WTC11 (cell line): Measurements from ENCODE around the gene SEC16B. TPM values are rescaled to one million over a fixed set of nuclear protein-coding genes. Genes with fewer than 3 reads are reported as not detected.

Experiments
- ATAC-seq: fragments of 200-7000 bp; cut with Tn5 transposase; 2 replicates; pipeline ENCODE4 v1.10.0; 2021; ENCODE audit warnings: mild to moderate bottlenecking, moderate library complexity
- CTCF ChIA-PET: fragments of 300-600 bp; sonication (Branson Sonifier 250); formaldehyde crosslinking; loops from one replicate; lab custom pipeline; 2021; ENCODE audit warnings: antibody characterized with exemption; lab: Charles Lee
- POLR2A ChIA-PET: fragments of 350-600 bp; sonication (Branson Sonifier 250); formaldehyde crosslinking; loops from one replicate; lab custom pipeline; 2021; ENCODE audit warnings: antibody characterized with exemption; lab: Charles Lee
- DNase-seq: peaks from one replicate; pipeline ENCODE4 v3.0.0; 2021; ENCODE audit warnings: low spot score
- H3K27ac Mint-ChIP-seq: 2 replicates; pipeline ENCODE4 v1.8.0; 2021; ENCODE audit warnings: mixed read lengths
- H3K27me3 Mint-ChIP-seq: 2 replicates; pipeline ENCODE4 v1.8.0; 2021; ENCODE audit warnings: low read depth, mild to moderate bottlenecking, moderate library complexity, mixed read lengths
- H3K36me3 Mint-ChIP-seq: 2 replicates; pipeline ENCODE4 v1.8.0; 2021; ENCODE audit warnings: mixed read lengths
- H3K4me1 Mint-ChIP-seq: 2 replicates; pipeline ENCODE4 v1.8.0; 2022; ENCODE audit warnings: mixed read lengths
- H3K4me3 Mint-ChIP-seq: 2 replicates; pipeline ENCODE4 v1.8.0; 2021; ENCODE audit warnings: mild to moderate bottlenecking, moderate library complexity, mixed read lengths
- H3K9me3 Mint-ChIP-seq: 2 replicates; pipeline ENCODE4 v1.8.0; 2021; ENCODE audit warnings: mixed read lengths
- AR ChIP-seq: fragments of 250-450 bp; sonication (Bioruptor Pico); IDR thresholded peaks from 2 replicates; pipeline ENCODE4 v1.9.0; 2021; ENCODE audit warnings: mild to moderate bottlenecking
- CDX4 ChIP-seq: fragments of 250-450 bp; sonication (Bioruptor Pico); IDR thresholded peaks from 2 replicates; pipeline ENCODE4 v1.9.0; 2021; ENCODE audit warnings: moderate library complexity, mild to moderate bottlenecking, inconsistent platforms, borderline replicate concordance
- CREB1 ChIP-seq: sonication (generic); formaldehyde crosslinking; IDR thresholded peaks from 2 replicates; pipeline ENCODE4 v1.8.0; 2023; ENCODE audit warnings: mild to moderate bottlenecking, missing genetic modification reagents
- CREM ChIP-seq: sonication (generic); formaldehyde crosslinking; IDR thresholded peaks from 2 replicates; pipeline ENCODE4 v1.8.1; 2022; ENCODE audit warnings: mild to moderate bottlenecking, missing genetic modification reagents, moderate library complexity
- CTCF ChIP-seq: fragments of 200-600 bp; IDR thresholded peaks from 2 replicates; pipeline ENCODE4 v1.8.0; 2022; ENCODE audit warnings: antibody characterized with exemption
- E2F5 ChIP-seq: sonication (generic); formaldehyde crosslinking; IDR thresholded peaks from 2 replicates; pipeline ENCODE4 v1.8.1; 2022; ENCODE audit warnings: mild to moderate bottlenecking, moderate library complexity, missing genetic modification reagents
- ESRRA ChIP-seq: sonication (generic); formaldehyde crosslinking; IDR thresholded peaks from 2 replicates; pipeline ENCODE4 v1.8.1; 2022; ENCODE audit warnings: mild to moderate bottlenecking, missing genetic modification reagents, borderline replicate concordance
- GTF2I ChIP-seq: fragments of 250-450 bp; sonication (Bioruptor Pico); conservative IDR thresholded peaks from 2 replicates; pipeline ENCODE4 v1.4.0; 2021; ENCODE audit warnings: mild to moderate bottlenecking
- HMGA2 ChIP-seq: fragments of 250-450 bp; sonication (Bioruptor Pico); IDR thresholded peaks from 2 replicates; pipeline ENCODE4 v1.4.0; 2021; ENCODE audit warnings: mild to moderate bottlenecking, moderate library complexity
- JUN ChIP-seq: sonication (generic); formaldehyde crosslinking; IDR thresholded peaks from 2 replicates; pipeline ENCODE4 v1.8.0; 2023; ENCODE audit warnings: mild to moderate bottlenecking, missing genetic modification reagents
- MXD4 ChIP-seq: fragments of 250-450 bp; sonication (Bioruptor Pico); IDR thresholded peaks from 2 replicates; pipeline ENCODE4 v1.8.0; 2021; ENCODE audit warnings: mild to moderate bottlenecking, moderate library complexity, borderline replicate concordance
- NFYB ChIP-seq: sonication (generic); formaldehyde crosslinking; conservative IDR thresholded peaks from 2 replicates; pipeline ENCODE4 v1.8.0; 2022; ENCODE audit warnings: low read depth, missing genetic modification reagents
- NR1H2 ChIP-seq: sonication (generic); formaldehyde crosslinking; IDR thresholded peaks from 2 replicates; pipeline ENCODE4 v1.9.0; 2021; ENCODE audit warnings: mild to moderate bottlenecking, moderate library complexity, missing genetic modification reagents
- NR2C2 ChIP-seq: sonication (generic); formaldehyde crosslinking; IDR thresholded peaks from 2 replicates; pipeline ENCODE4 v1.8.0; 2022; ENCODE audit warnings: mild to moderate bottlenecking, missing genetic modification reagents
- TEAD1 ChIP-seq: sonication (generic); formaldehyde crosslinking; IDR thresholded peaks from 2 replicates; pipeline ENCODE4 v1.8.0; 2022; ENCODE audit warnings: mild to moderate bottlenecking, missing genetic modification reagents
- ZNF396 ChIP-seq: fragments of 250-450 bp; sonication (Bioruptor Pico); IDR thresholded peaks from 2 replicates; pipeline ENCODE4 v1.8.0; 2021; ENCODE audit warnings: mild to moderate bottlenecking, moderate library complexity, borderline replicate concordance
- ZNF425 ChIP-seq: fragments of 250-450 bp; sonication (Bioruptor Pico); conservative IDR thresholded peaks from 2 replicates; pipeline ENCODE4 v1.9.0; 2021; ENCODE audit warnings: mild to moderate bottlenecking
- total RNA-seq: library from RNA; stranded (reverse); gene quantifications from 3 replicates; pipeline ENCODE4 v1.2.3, GENCODE V29; 2021
- TF ChIP-seq, protein P1 (sequence below): sonication (generic); formaldehyde crosslinking; IDR thresholded peaks from 2 replicates; pipeline ENCODE4 v1.8.1; 2023; ENCODE audit warnings: mild to moderate bottlenecking, missing genetic modification reagents, moderate library complexity

SEC16B gene
- total RNA-seq, 1 experiment from 2014 or later = 0.90 TPM

GRCh38 chr1:178017517-178017916, 47.7 kb upstream of the SEC16B start:
- CTCF ChIA-PET = interaction anchor here (2.5 kb wide), 1 partner anchor 14 kb away, joined by 6 read pairs; no protein-coding TSS in a partner anchor

DNA sequence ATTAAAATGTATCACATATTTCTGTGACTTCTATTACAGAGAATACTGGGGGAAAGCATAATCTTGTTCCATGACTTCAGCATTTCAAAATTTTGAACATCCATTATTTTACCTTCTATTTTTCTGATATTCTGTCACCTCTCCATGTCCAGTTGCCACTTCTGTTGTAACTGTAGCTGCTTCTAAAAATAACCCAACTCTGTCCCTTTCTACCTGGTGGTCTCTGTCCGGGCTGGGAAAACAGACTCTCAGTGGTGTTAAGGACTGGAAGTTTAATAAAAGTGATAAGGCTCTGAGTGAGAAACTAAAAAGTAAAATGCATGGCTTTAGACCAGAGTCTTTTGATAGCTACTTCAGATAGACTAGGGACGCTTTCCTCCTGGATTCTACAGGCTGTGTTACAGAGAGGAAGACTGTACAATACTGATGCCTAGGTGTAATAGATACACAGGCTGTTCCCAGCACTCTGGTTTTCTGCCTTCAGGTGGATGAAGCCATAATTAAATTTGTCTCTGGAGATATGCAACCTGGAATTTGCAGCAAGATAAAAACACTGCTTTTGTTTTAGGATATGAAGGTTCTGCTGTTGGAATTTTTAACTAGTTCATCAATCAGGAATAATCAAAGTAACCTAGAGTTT, 42.1 kb upstream of the SEC16B start:
- Mint-ChIP-seq H3K4me3 (no peak overlapping the region), H3K27me3 (no peaks in the 10 kb centered on the region; the same call in 1 of the 2 replicates), H3K27ac (no peak overlapping the region), H3K36me3 (peaks cover 7% of the 10 kb centered on the region), H3K4me1 (peaks cover 35% of the 10 kb centered on the region), H3K9me3 (peaks cover 12% of the 10 kb centered on the region)
- ATAC-seq (no peak), DNase-seq (no peak)
- ChIA-PET CTCF (interaction anchor here (0.6 to 1.3 kb wide), 5 partner anchors 11 to 26 kb away, joined by 3 to 4 read pairs (median 3); no protein-coding TSS in a partner anchor), POLR2A (no interaction called here)
- TF ChIP-seq NR1H2 (CRISPR knock-in tag) (no peak), E2F5 (no peak), CREB1 (CRISPR knock-in tag) (no peak), MXD4 (CRISPR knock-in tag) (no peak)

More at GRCh38 chr1:178017517-178017916, 47.7 kb upstream of the SEC16B start:
- Mint-ChIP-seq H3K27ac (no peak overlapping the region), H3K9me3 (peaks cover 24% of the 10 kb centered on the region), H3K4me1 (peaks cover 16% of the 10 kb centered on the region), H3K27me3 (no peaks in the 10 kb centered on the region; the same call in 1 of the 2 replicates), H3K36me3 (peaks cover 18% of the 10 kb centered on the region), H3K4me3 (no peak overlapping the region)
- no peak for DNase-seq
- ATAC-seq = no peak
- POLR2A ChIA-PET = no interaction called here
- TF ChIP-seq ZNF425 (CRISPR knock-in tag) = no peak
- no peak for TF ChIP-seq NR2C2 (CRISPR knock-in tag)
- TF ChIP-seq ESRRA (CRISPR knock-in tag) = no peak
- TF ChIP-seq CDX4 = no peak
- TF ChIP-seq, protein P1, sequence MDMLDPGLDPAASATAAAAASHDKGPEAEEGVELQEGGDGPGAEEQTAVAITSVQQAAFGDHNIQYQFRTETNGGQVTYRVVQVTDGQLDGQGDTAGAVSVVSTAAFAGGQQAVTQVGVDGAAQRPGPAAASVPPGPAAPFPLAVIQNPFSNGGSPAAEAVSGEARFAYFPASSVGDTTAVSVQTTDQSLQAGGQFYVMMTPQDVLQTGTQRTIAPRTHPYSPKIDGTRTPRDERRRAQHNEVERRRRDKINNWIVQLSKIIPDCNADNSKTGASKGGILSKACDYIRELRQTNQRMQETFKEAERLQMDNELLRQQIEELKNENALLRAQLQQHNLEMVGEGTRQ (CRISPR knock-in tag) = no peak
- no peak for TF ChIP-seq CREB1 (CRISPR knock-in tag)
- no peak for TF ChIP-seq AR (CRISPR knock-in tag)
- TF ChIP-seq HMGA2 (CRISPR knock-in tag) = no peak
- TF ChIP-seq, all 79 proteins: peak for 0

- H3K4me3 Mint-ChIP-seq = no peak overlapping the region
- peaks cover 6% of the 10 kb centered on the region; the same call in 1 of the 2 replicates for H3K9me3 Mint-ChIP-seq
- no peaks in the 10 kb centered on the region; the same call in 1 of the 2 replicates for H3K27me3 Mint-ChIP-seq
- DNase-seq (no peak), ATAC-seq (no peak)
- H3K27ac Mint-ChIP-seq = no peak overlapping the region
- H3K36me3 Mint-ChIP-seq = peaks cover 2% of the 10 kb centered on the region
- CTCF ChIA-PET = interaction anchor here (0.6 to 1.3 kb wide), 5 partner anchors 11 to 26 kb away, joined by 3 to 4 read pairs (median 3); no protein-coding TSS in a partner anchor
- peaks cover 35% of the 10 kb centered on the region for H3K4me1 Mint-ChIP-seq
- POLR2A ChIA-PET = no interaction called here
- TF ChIP-seq GTF2I (CRISPR knock-in tag) (no peak), TEAD1 (CRISPR knock-in tag) (no peak), ESRRA (CRISPR knock-in tag) (no peak), CREM (CRISPR knock-in tag) (no peak), JUN (no peak), NFYB (CRISPR knock-in tag) (no peak), ZNF396 (CRISPR knock-in tag) (no peak), CTCF (no peak)
These were observed 41.6 kb upstream of the SEC16B start for GRCh38 chr1:178011465-178011828.
